HCT116 (cell line): ENCODE measurements around the gene CHST11. TPM values are rescaled to one million over a fixed set of nuclear protein-coding genes. Genes with fewer than 3 reads are reported as not detected.

Experiments used
- ATAC-seq: fragments of 200-7000 bp; cut with Tn5 transposase; 2 replicates; pipeline ENCODE4 v1.9.1; 2020; ENCODE audit warnings: mild to moderate bottlenecking, moderate library complexity
- BruUV-seq: library from RNA; stranded (reverse); fragments of 400-500 nt; replicated peaks from 2 replicates; lab custom pipeline; 2021; lab: Mats Ljungman, UMichigan
- CTCF ChIA-PET: fragments of 300-600 bp; sonication (Branson Sonifier 250); formaldehyde crosslinking; loops from one replicate; lab custom pipeline; 2021; ENCODE audit warnings: antibody characterized with exemption; lab: Charles Lee
- POLR2A ChIA-PET: fragments of 300-600, 350-600 bp; sonication (Branson Sonifier 250); formaldehyde crosslinking; loops from one replicate; lab custom pipeline; 2021; ENCODE audit warnings: antibody characterized with exemption; lab: Charles Lee
- RAD21 ChIA-PET, 2 experiments: fragments of 300-600 bp; sonication (Branson Sonifier 250); formaldehyde crosslinking; loops; one replicate each; lab custom pipeline; 2023; ENCODE audit warnings: low total read pairs in 2 of 2; ENCODE audit not compliant: uncharacterized antibody in 2 of 2, unreplicated experiment in 2 of 2, low non-redundant PET in 1 of 2; lab: Charles Lee
- DNase-seq: peaks from one replicate; pipeline ENCODE4 v3.0.0-alpha.2; 2010; ENCODE audit warnings: low read depth, low spot score
- H2AFZ ChIP-seq: fragments of 200-600 bp; shearing (Covaris generic), sonication (generic); 2 replicates; pipeline ENCODE4 v1.6.1; 2017; ENCODE audit warnings: low read depth, mixed run types, mixed read lengths, antibody characterized with exemption, low read length; ENCODE audit not compliant: poor library complexity, severe bottlenecking
- H3K27ac ChIP-seq: 2 replicates; pipeline ENCODE4 v1.5.1; 2012; ENCODE audit warnings: low read depth, low read length
- H3K27me3 ChIP-seq: fragments of 200-600 bp; sonication (generic); 2 replicates; pipeline ENCODE4 v1.6.1; 2016; ENCODE audit warnings: mixed run types, low read length, mixed read lengths; ENCODE audit not compliant: insufficient read depth
- H3K36me3 ChIP-seq, 2 experiments: fragments of 200-500 bp in 1 of 2; fragments of 200-600 bp in 1 of 2; sonication (Bioruptor generic) in 1 of 2; sonication (generic) in 1 of 2; 2 replicates each; pipeline versions ENCODE4 v1.5.1 to v1.6.1; 2014 to 2016; ENCODE audit warnings: low read length in 2 of 2, inconsistent platforms in 1 of 2, mixed read lengths in 1 of 2, mixed run types in 1 of 2; ENCODE audit not compliant: insufficient read depth in 2 of 2, control insufficient read depth in 1 of 2
- H3K4me1 ChIP-seq, 2 experiments: fragments of 200-600 bp in 1 of 2; sonication (generic) in 1 of 2; 2 replicates each; pipeline versions ENCODE4 v1.5.1 to v1.6.1; 2012 to 2017; ENCODE audit warnings: low read length in 2 of 2, inconsistent platforms in 1 of 2, mild to moderate bottlenecking in 1 of 2, mixed read lengths in 1 of 2, mixed run types in 1 of 2, moderate library complexity in 1 of 2; ENCODE audit not compliant: insufficient read depth in 2 of 2, control insufficient read depth in 1 of 2
- H3K4me2 ChIP-seq: fragments of 200-600 bp; sonication (generic); 2 replicates; pipeline ENCODE4 v1.6.1; 2017; ENCODE audit warnings: mixed run types, low read length, mixed read lengths
- H3K4me3 ChIP-seq, 2 experiments: fragments of 200-600 bp in 1 of 2; sonication (generic) in 1 of 2; replicated peaks in 1 of 2; 2 replicates each; pipeline ENCODE4 v1.5.1; 2011 to 2016; ENCODE audit warnings: low read length in 2 of 2, control low read depth in 1 of 2, low read depth in 1 of 2, mild to moderate bottlenecking in 1 of 2, mixed read lengths in 1 of 2, mixed run types in 1 of 2
- H3K79me2 ChIP-seq: fragments of 200-600 bp; sonication (generic); 2 replicates; pipeline ENCODE4 v1.6.1; 2017; ENCODE audit warnings: mild to moderate bottlenecking, mixed run types, low read length, moderate library complexity, mixed read lengths; ENCODE audit not compliant: insufficient read depth
- H3K9ac ChIP-seq: fragments of 200-600 bp; sonication (generic); 2 replicates; pipeline ENCODE4 v1.6.1; 2016; ENCODE audit warnings: low read length, mixed read lengths
- H3K9me2 ChIP-seq: fragments of 200-600 bp; sonication (generic), shearing (Covaris generic); 2 replicates; pipeline ENCODE4 v1.6.1; 2017; ENCODE audit warnings: mixed run types, mild to moderate bottlenecking, moderate library complexity; ENCODE audit not compliant: insufficient read depth
- H3K9me3 ChIP-seq, 2 experiments: fragments of 200-500 bp in 1 of 2; fragments of 200-600 bp in 1 of 2; sonication (Bioruptor generic) in 1 of 2; sonication (generic) in 1 of 2; 2 replicates each; pipeline ENCODE4 v1.6.1; 2014 to 2017; ENCODE audit warnings: low read length in 2 of 2, mixed read lengths in 2 of 2, inconsistent platforms in 1 of 2, low read depth in 1 of 2, mild to moderate bottlenecking in 1 of 2, mixed run types in 1 of 2, moderate library complexity in 1 of 2; ENCODE audit not compliant: control insufficient read depth in 1 of 2, insufficient read depth in 1 of 2
- H4K20me1 ChIP-seq: fragments of 200-600 bp; sonication (generic), shearing (Covaris generic); 2 replicates; pipeline ENCODE4 v1.6.1; 2017; ENCODE audit warnings: mixed run types, mild to moderate bottlenecking, moderate library complexity; ENCODE audit not compliant: insufficient read depth
- CBX3 ChIP-seq: IDR thresholded peaks from 2 replicates; pipeline ENCODE4 v1.6.1; 2012; ENCODE audit warnings: low read depth
- EGR1 ChIP-seq: IDR thresholded peaks from 2 replicates; pipeline ENCODE4 v1.6.1; 2012; ENCODE audit warnings: low read depth
- ELF1 ChIP-seq: IDR thresholded peaks from 2 replicates; pipeline ENCODE4 v1.6.1; 2012; ENCODE audit warnings: low read depth, borderline replicate concordance
- EZH2phosphoT487 ChIP-seq: fragments of 200-600 bp; IDR thresholded peaks from 2 replicates; pipeline ENCODE4 v1.6.1; 2018; ENCODE audit warnings: antibody characterized with exemption, borderline replicate concordance
- FOSL1 ChIP-seq: IDR thresholded peaks from 2 replicates; pipeline ENCODE4 v1.6.1; 2012; ENCODE audit warnings: low read depth
- JUND ChIP-seq: IDR thresholded peaks from 2 replicates; pipeline ENCODE4 v1.6.1; 2012
- POLR2AphosphoS5 ChIP-seq: IDR thresholded peaks from 2 replicates; pipeline ENCODE4 v1.6.1; 2011; ENCODE audit warnings: mild to moderate bottlenecking, low read depth, low read length, moderate library complexity
- RAD21 ChIP-seq: IDR thresholded peaks from 2 replicates; pipeline ENCODE4 v1.6.1; 2012; ENCODE audit warnings: low read depth, mild to moderate bottlenecking
- SIN3A ChIP-seq: IDR thresholded peaks from 2 replicates; pipeline ENCODE4 v1.6.1; 2012; ENCODE audit warnings: low read depth
- SP1 ChIP-seq: IDR thresholded peaks from 2 replicates; pipeline ENCODE4 v1.6.1; 2012; ENCODE audit warnings: low read depth
- SRF ChIP-seq: IDR thresholded peaks from 2 replicates; pipeline ENCODE4 v1.6.1; 2012; ENCODE audit warnings: low read depth
- ZNF274 ChIP-seq: fragments of 200-500 bp; sonication (Bioruptor generic); IDR thresholded peaks from 2 replicates; pipeline ENCODE4 v1.6.1; 2014; ENCODE audit warnings: mild to moderate bottlenecking, low read depth, low read length, inconsistent platforms
- intact Hi-C: fragments of 100-400 bp; cut with micrococcal nuclease; formaldehyde crosslinking; loops from 2 replicates; pipeline ENCODE4 v1.10.0; 2022
- total RNA-seq: library from RNA; stranded (reverse); gene quantifications from one replicate; pipeline ENCODE4 v1.2.1, GENCODE V29; 2021; ENCODE audit not compliant: unreplicated experiment
- TF ChIP-seq, protein P1 (sequence below): IDR thresholded peaks from 2 replicates; pipeline ENCODE4 v1.6.1; 2012
- TF ChIP-seq, protein P2 (sequence below): IDR thresholded peaks from 2 replicates; pipeline ENCODE4 v1.6.1; 2012
- TF ChIP-seq, protein P3 (sequence below): IDR thresholded peaks from 2 replicates; pipeline ENCODE4 v1.6.1; 2012; ENCODE audit warnings: low read depth
- TF ChIP-seq, protein P4 (sequence below): IDR thresholded peaks from 2 replicates; pipeline ENCODE4 v1.6.1; 2011; ENCODE audit warnings: mild to moderate bottlenecking, low read length, moderate library complexity; ENCODE audit not compliant: insufficient replicate concordance; ENCODE audit errors: extremely low read depth

CHST11 gene
- total RNA-seq, 1 experiment from 2014 or later, result 10.1 TPM

DNA sequence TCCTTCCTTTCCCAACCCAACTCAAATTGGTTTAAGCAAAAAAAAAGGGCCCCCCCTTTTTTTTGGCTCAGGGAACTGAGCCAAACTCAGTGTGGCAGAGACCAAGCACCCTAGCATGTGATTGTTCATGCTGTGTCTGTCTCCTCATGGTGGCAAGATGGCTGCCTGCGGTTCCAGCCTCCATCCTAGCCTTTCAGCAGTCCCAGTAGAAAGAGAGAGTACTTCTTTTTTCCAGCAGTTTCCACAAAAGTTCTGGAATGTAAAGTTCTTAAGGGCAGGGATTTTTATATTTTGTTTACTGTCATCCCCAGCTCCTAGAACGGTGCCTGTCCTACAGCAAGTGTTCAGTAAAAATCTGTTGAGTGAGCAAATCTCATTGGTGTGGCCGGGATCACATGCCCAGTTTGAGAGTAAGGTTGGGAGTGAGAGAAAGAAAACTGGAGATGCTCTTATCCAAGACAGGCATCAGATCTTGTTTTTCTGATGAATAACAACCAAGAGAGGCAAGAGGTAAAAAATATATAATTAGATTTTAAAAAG, 22.4 kb downstream of the CHST11 start:
- Histone ChIP-seq H3K4me2 (no peak overlapping the region), H3K27me3 (no peaks in the 10 kb centered on the region), H3K9me2 (no peaks in the 10 kb centered on the region), H4K20me1 (no peaks in the 10 kb centered on the region), H3K36me3 (no peaks in the 10 kb centered on the region), H3K27ac (no peak overlapping the region), H3K9ac (no peak overlapping the region), H3K4me3 (no peak overlapping the region), H3K9me3 (no peaks in the 10 kb centered on the region), H3K4me1 (peaks cover 6 to 13% of the 10 kb centered on the region in 2 experiments; a peak in 3 of 4 replicates), H3K79me2 (no peaks in the 10 kb centered on the region), H2AFZ (no peak overlapping the region)
- POLR2A ChIA-PET, result no interaction called here
- DNase-seq (no peak), ATAC-seq (no peak)
- no peak for TF ChIP-seq ZNF274
- TF ChIP-seq, protein P1, sequence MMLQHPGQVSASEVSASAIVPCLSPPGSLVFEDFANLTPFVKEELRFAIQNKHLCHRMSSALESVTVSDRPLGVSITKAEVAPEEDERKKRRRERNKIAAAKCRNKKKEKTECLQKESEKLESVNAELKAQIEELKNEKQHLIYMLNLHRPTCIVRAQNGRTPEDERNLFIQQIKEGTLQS, result no peak
- TF ChIP-seq SRF, result no peak
- no peak for TF ChIP-seq EZH2phosphoT487
- TF ChIP-seq, protein P2, sequence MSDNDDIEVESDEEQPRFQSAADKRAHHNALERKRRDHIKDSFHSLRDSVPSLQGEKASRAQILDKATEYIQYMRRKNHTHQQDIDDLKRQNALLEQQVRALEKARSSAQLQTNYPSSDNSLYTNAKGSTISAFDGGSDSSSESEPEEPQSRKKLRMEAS, result no peak
- no peak for TF ChIP-seq ELF1
- TF ChIP-seq EGR1, result no peak
- TF ChIP-seq FOSL1, result no peak
- TF ChIP-seq CBX3, result no peak
- TF ChIP-seq POLR2AphosphoS5, result no peak
- CTCF ChIA-PET, result no interaction called here
- intact Hi-C loops, result no loop called here
- RAD21 ChIA-PET, result no interaction called here
- no TSS peak for BruUV-seq

DNA sequence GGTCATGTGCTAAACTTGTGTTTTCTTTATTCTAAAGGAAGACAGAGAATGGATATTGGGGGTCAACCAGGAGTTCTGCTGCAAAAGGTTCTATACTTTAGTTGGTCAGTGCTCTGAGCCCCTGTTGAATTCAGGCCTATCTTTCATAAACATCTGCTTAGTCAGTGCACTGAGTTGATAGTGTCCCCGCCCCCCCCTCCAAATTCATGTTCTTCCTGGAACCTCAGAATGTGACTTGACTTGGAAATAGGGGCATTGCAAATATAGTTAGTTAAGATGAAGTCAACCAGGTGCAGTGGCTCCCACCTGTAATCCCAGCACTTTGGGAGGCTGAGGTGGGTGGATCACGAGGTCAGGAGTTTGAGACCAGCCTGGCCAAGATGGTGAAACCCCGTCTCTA, 23.3 kb downstream of the CHST11 start:
- no peaks in the 10 kb centered on the region for H3K27me3 ChIP-seq
- no TSS peak for BruUV-seq
- H3K9me2 ChIP-seq, result no peaks in the 10 kb centered on the region
- no peaks in the 10 kb centered on the region for H3K79me2 ChIP-seq
- CTCF ChIA-PET, result no interaction called here
- DNase-seq, result no peak
- no peaks in the 10 kb centered on the region for H3K36me3 ChIP-seq
- H3K9me3 ChIP-seq, result no peaks in the 10 kb centered on the region
- no peak overlapping the region for H3K9ac ChIP-seq
- no peak overlapping the region for H3K4me2 ChIP-seq
- no peak overlapping the region for H2AFZ ChIP-seq
- RAD21 ChIA-PET, result no interaction called here
- H3K4me3 ChIP-seq, result no peak overlapping the region
- POLR2A ChIA-PET, result no interaction called here
- H4K20me1 ChIP-seq, result no peaks in the 10 kb centered on the region
- peaks cover 6 to 13% of the 10 kb centered on the region in 2 experiments; a peak in 3 of 4 replicates for H3K4me1 ChIP-seq
- intact Hi-C loops, result no loop called here
- no peak for ATAC-seq
- no peak overlapping the region for H3K27ac ChIP-seq
- no peak for TF ChIP-seq CBX3
- TF ChIP-seq SP1, result no peak
- no peak for TF ChIP-seq FOSL1
- TF ChIP-seq, protein P3, sequence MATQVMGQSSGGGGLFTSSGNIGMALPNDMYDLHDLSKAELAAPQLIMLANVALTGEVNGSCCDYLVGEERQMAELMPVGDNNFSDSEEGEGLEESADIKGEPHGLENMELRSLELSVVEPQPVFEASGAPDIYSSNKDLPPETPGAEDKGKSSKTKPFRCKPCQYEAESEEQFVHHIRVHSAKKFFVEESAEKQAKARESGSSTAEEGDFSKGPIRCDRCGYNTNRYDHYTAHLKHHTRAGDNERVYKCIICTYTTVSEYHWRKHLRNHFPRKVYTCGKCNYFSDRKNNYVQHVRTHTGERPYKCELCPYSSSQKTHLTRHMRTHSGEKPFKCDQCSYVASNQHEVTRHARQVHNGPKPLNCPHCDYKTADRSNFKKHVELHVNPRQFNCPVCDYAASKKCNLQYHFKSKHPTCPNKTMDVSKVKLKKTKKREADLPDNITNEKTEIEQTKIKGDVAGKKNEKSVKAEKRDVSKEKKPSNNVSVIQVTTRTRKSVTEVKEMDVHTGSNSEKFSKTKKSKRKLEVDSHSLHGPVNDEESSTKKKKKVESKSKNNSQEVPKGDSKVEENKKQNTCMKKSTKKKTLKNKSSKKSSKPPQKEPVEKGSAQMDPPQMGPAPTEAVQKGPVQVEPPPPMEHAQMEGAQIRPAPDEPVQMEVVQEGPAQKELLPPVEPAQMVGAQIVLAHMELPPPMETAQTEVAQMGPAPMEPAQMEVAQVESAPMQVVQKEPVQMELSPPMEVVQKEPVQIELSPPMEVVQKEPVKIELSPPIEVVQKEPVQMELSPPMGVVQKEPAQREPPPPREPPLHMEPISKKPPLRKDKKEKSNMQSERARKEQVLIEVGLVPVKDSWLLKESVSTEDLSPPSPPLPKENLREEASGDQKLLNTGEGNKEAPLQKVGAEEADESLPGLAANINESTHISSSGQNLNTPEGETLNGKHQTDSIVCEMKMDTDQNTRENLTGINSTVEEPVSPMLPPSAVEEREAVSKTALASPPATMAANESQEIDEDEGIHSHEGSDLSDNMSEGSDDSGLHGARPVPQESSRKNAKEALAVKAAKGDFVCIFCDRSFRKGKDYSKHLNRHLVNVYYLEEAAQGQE, result no peak
- no peak for TF ChIP-seq RAD21
- TF ChIP-seq, protein P4, sequence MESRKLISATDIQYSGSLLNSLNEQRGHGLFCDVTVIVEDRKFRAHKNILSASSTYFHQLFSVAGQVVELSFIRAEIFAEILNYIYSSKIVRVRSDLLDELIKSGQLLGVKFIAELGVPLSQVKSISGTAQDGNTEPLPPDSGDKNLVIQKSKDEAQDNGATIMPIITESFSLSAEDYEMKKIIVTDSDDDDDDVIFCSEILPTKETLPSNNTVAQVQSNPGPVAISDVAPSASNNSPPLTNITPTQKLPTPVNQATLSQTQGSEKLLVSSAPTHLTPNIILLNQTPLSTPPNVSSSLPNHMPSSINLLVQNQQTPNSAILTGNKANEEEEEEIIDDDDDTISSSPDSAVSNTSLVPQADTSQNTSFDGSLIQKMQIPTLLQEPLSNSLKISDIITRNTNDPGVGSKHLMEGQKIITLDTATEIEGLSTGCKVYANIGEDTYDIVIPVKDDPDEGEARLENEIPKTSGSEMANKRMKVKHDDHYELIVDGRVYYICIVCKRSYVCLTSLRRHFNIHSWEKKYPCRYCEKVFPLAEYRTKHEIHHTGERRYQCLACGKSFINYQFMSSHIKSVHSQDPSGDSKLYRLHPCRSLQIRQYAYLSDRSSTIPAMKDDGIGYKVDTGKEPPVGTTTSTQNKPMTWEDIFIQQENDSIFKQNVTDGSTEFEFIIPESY, result no peak
- no peak for TF ChIP-seq SIN3A
- TF ChIP-seq SRF, result no peak
- no peak for TF ChIP-seq JUND
